NCI-H446 treated with DMSO at 0.1 percent for 48 hours (cell line): ENCODE data around the gene SPEM2.
"Not testable (repeated sequence)": the region's sequence is repeated elsewhere in the genome, so short reads cannot be mapped to it uniquely, and the experiment has no call there.

Experiments
- DNase-seq: peaks from one replicate; lab custom pipeline; 2025; lab: John Stamatoyannopoulos, UW

Gene SPEM2

GRCh38 chr17:7474767-7475166 lies 49.4 kb downstream of the SPEM2 start:
- not testable (repeated sequence) for DNase-seq

DNA sequence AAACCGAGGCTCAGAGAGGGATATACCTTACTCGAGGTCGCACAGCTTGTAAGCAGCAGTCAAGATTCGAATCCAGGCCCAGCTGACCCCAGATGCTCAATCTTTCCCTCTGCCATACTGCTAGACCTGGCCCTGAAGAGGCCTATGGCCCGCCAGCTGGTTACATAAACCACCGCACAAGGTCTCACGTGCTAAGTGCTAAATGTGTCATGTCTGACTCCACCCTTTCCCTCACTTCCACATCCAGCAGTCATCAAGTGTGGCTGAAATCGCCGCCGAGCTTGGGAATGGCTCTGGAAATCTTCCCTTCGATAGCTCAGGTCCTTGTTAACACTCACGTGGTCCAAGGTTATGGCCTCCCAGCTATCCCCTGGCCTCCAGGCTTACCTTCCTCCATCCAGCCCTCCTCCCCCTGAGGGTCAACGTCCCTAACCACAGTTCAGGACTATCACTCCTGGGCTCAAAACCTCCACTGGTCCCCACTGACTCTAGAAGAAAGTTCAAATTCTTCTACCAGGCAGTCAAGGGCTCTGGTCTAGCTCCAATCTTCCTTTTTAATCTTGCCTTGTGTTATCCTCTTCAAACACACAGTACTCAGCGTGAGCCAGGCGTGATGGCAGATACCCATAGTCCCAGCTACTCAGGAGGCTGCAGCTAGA lies 50.5 kb downstream of the SPEM2 start:
- DNase-seq: no peak

DNA sequence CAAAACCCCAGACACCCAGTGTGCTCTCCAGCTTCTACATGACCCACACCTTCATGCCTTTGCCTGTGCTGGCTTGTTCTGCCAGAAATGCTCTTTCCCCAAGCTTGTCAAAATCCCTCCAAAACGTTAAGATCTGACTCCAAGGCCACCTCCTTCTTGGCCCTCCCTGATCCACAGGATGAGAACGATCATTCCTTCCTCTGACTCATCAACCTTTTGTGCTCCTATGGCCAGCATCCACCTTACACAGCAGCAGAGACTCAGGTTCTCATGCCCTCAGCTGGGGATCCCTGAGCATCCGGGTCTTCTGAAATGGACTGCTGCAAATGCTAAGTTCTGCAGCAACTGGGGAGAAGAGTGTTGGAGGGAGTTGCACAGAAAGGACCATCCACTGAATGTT lies 51.1 kb downstream of the SPEM2 start:
- DNase-seq: no peak

- no peak for DNase-seq
Measured at GRCh38 chr17:7476951-7477350, 51.5 kb downstream of the SPEM2 start.
